Fibroblast of gingiva (primary cell): ENCODE results near the gene HK2.

Experiments
- DNase-seq: peaks from one replicate; pipeline ENCODE4 v3.0.0-alpha.2; 2011; ENCODE audit warnings: low read depth

HK2 gene

GRCh38 chr2:74937221-74937880, 103.4 kb downstream of the HK2 start:
- no peak for DNase-seq

GRCh38 chr2:74938264-74938663, 104.3 kb downstream of the HK2 start:
- no peak for DNase-seq

- no peak for DNase-seq
These were observed 106.2 kb downstream of the HK2 start for GRCh38 chr2:74939919-74940812.

GRCh38 chr2:74941284-74941683, 107.4 kb downstream of the HK2 start:
- no peak for DNase-seq

GRCh38 chr2:74942263-74942662, 108.3 kb downstream of the HK2 start:
- DNase-seq = no peak
